KMS-11 (cell line): ENCODE results near the gene TOM1L1.

ENCODE experiments used
- H2AFZ ChIP-seq: fragments of 200-600 bp; sonication (generic); 2 replicates; pipeline ENCODE4 v1.6.1; 2016; ENCODE audit warnings: antibody characterized with exemption, mixed run types, low read depth
- H3K27ac ChIP-seq: fragments of 200-600 bp; sonication (generic); 2 replicates; pipeline ENCODE4 v1.6.1; 2016; ENCODE audit warnings: mild to moderate bottlenecking, mixed run types
- H3K27me3 ChIP-seq: fragments of 200-600 bp; sonication (generic); 2 replicates; pipeline ENCODE4 v1.6.1; 2017; ENCODE audit warnings: mild to moderate bottlenecking, low read depth, mixed run types, moderate library complexity; ENCODE audit not compliant: insufficient read depth
- H3K36me3 ChIP-seq: fragments of 200-600 bp; sonication (generic); 2 replicates; pipeline ENCODE4 v1.6.1; 2017; ENCODE audit warnings: mild to moderate bottlenecking, mixed run types; ENCODE audit not compliant: insufficient read depth
- H3K4me1 ChIP-seq: fragments of 200-600 bp; sonication (generic); 2 replicates; pipeline ENCODE4 v1.6.1; 2016; ENCODE audit warnings: mild to moderate bottlenecking, low read depth, mixed run types; ENCODE audit not compliant: poor library complexity, severe bottlenecking
- H3K4me2 ChIP-seq: fragments of 200-600 bp; sonication (generic); 2 replicates; pipeline ENCODE4 v1.7.0; 2016; ENCODE audit warnings: mild to moderate bottlenecking, mixed run types
- H3K4me3 ChIP-seq: fragments of 200-600 bp; sonication (generic); IDR thresholded peaks from 2 replicates; pipeline ENCODE4 v1.6.1; 2017; ENCODE audit warnings: low read depth, low read length, mixed read lengths; ENCODE audit not compliant: insufficient read depth
- H3K79me2 ChIP-seq: fragments of 200-600 bp; sonication (generic); 2 replicates; pipeline ENCODE4 v1.6.1; 2016; ENCODE audit warnings: low read depth, mixed run types; ENCODE audit not compliant: insufficient read depth
- H3K9ac ChIP-seq: fragments of 200-600 bp; sonication (generic); 2 replicates; pipeline ENCODE4 v1.6.1; 2016; ENCODE audit warnings: mild to moderate bottlenecking, mixed run types
- H4K20me1 ChIP-seq: fragments of 200-600 bp; sonication (generic); 2 replicates; pipeline ENCODE4 v1.6.1; 2016; ENCODE audit warnings: mild to moderate bottlenecking, mixed run types; ENCODE audit not compliant: insufficient read depth
- CTCF ChIP-seq: fragments of 200-600 bp; sonication (generic); conservative IDR thresholded peaks from 2 replicates; pipeline ENCODE4 v1.6.1; 2017; ENCODE audit warnings: low read depth, mild to moderate bottlenecking, antibody characterized with exemption, low read length, moderate library complexity, mixed read lengths

TOM1L1 gene

GRCh38 chr17:54927525-54927924, 26.9 kb downstream of the TOM1L1 start:
- Histone ChIP-seq H3K4me1 (no peaks in the 10 kb centered on the region), H3K4me3 (no peak overlapping the region), H3K79me2 (no peaks in the 10 kb centered on the region), H3K27ac (no peak overlapping the region), H4K20me1 (no peaks in the 10 kb centered on the region), H3K27me3 (no peaks in the 10 kb centered on the region), H3K4me2 (no peak overlapping the region), H2AFZ (no peak overlapping the region), H3K36me3 (no peaks in the 10 kb centered on the region), H3K9ac (no peak overlapping the region)
- no peak for TF ChIP-seq CTCF

GRCh38 chr17:54932711-54933110, 32.1 kb downstream of the TOM1L1 start:
- H3K36me3 ChIP-seq: no peaks in the 10 kb centered on the region
- no peaks in the 10 kb centered on the region for H3K79me2 ChIP-seq
- no peak overlapping the region for H3K4me3 ChIP-seq
- no peak overlapping the region for H3K27ac ChIP-seq
- no peak overlapping the region for H3K4me2 ChIP-seq
- H4K20me1 ChIP-seq: no peaks in the 10 kb centered on the region
- no peak for TF ChIP-seq CTCF
- no peak overlapping the region for H3K9ac ChIP-seq
- no peaks in the 10 kb centered on the region for H3K4me1 ChIP-seq
- no peaks in the 10 kb centered on the region for H3K27me3 ChIP-seq
- no peak overlapping the region for H2AFZ ChIP-seq

GRCh38 chr17:54933921-54934320, 33.3 kb downstream of the TOM1L1 start:
- Histone ChIP-seq H3K36me3 (no peaks in the 10 kb centered on the region), H4K20me1 (no peaks in the 10 kb centered on the region), H3K79me2 (no peaks in the 10 kb centered on the region), H3K27me3 (no peaks in the 10 kb centered on the region), H3K4me1 (no peaks in the 10 kb centered on the region), H3K27ac (no peak overlapping the region), H3K4me2 (no peak overlapping the region), H3K9ac (no peak overlapping the region), H3K4me3 (no peak overlapping the region), H2AFZ (no peak overlapping the region)
- TF ChIP-seq CTCF: no peak

GRCh38 chr17:54935471-54935870, 34.8 kb downstream of the TOM1L1 start:
- no peaks in the 10 kb centered on the region for H3K79me2 ChIP-seq
- H3K36me3 ChIP-seq: no peaks in the 10 kb centered on the region
- H3K4me1 ChIP-seq: no peaks in the 10 kb centered on the region
- H4K20me1 ChIP-seq: no peaks in the 10 kb centered on the region
- H3K9ac ChIP-seq: no peak overlapping the region
- H3K4me2 ChIP-seq: no peak overlapping the region
- H3K27me3 ChIP-seq: no peaks in the 10 kb centered on the region
- H2AFZ ChIP-seq: no peak overlapping the region
- no peak overlapping the region for H3K4me3 ChIP-seq
- H3K27ac ChIP-seq: no peak overlapping the region
- TF ChIP-seq CTCF: no peak

- H3K27ac ChIP-seq: no peak overlapping the region
- no peak overlapping the region for H2AFZ ChIP-seq
- no peaks in the 10 kb centered on the region for H3K27me3 ChIP-seq
- no peak overlapping the region for H3K4me3 ChIP-seq
- no peaks in the 10 kb centered on the region for H3K36me3 ChIP-seq
- no peaks in the 10 kb centered on the region for H4K20me1 ChIP-seq
- H3K79me2 ChIP-seq: no peaks in the 10 kb centered on the region
- H3K4me1 ChIP-seq: no peaks in the 10 kb centered on the region
- no peak for TF ChIP-seq CTCF
- no peak overlapping the region for H3K4me2 ChIP-seq
- H3K9ac ChIP-seq: no peak overlapping the region
These were observed 36.4 kb downstream of the TOM1L1 start for GRCh38 chr17:54937018-54937417.
